GM12878 (cell line): ENCODE results near the gene CXXC5. TPM values are rescaled to one million over a fixed set of nuclear protein-coding genes. Genes with fewer than 3 reads are reported as not detected.

ENCODE experiments used
- ATAC-seq: fragments of 200-7000 bp; cut with Tn5 transposase; 3 replicates; pipeline ENCODE4 v1.9.1; 2020; ENCODE audit warnings: mild to moderate bottlenecking, moderate library complexity
- BruUV-seq: library from RNA; stranded (reverse); fragments of 400-500 nt; replicated peaks from 2 replicates; lab custom pipeline; 2021; lab: Mats Ljungman, UMichigan
- CTCF ChIA-PET: fragments of 300-600 bp; sonication (Branson Sonifier 250); formaldehyde crosslinking; extraction: SDS; loops from one replicate; lab custom pipeline; 2021; ENCODE audit warnings: inconsistent platforms; lab: Yijun Ruan, JAX
- POLR2A ChIA-PET: fragments of 350-600 bp; formaldehyde crosslinking; extraction: SDS; loops from one replicate; lab custom pipeline; 2021; ENCODE audit warnings: inconsistent platforms; lab: Charles Lee
- RAD21 ChIA-PET: fragments of 300-600 bp; sonication (Branson Sonifier 250); formaldehyde crosslinking; loops from one replicate; lab custom pipeline; 2023; ENCODE audit warnings: antibody characterized with exemption; ENCODE audit not compliant: unreplicated experiment; lab: Charles Lee
- SMC1A ChIA-PET: fragments of 300-600 bp; sonication (Branson Sonifier 250); formaldehyde crosslinking; loops from one replicate; lab custom pipeline; 2023; ENCODE audit not compliant: unreplicated experiment, uncharacterized antibody; lab: Charles Lee
- DNase-seq: peaks from one replicate; pipeline ENCODE4 v3.0.0-alpha.2; 2011; ENCODE audit warnings: low read depth, low spot score
- FAIRE-seq: peaks from 3 replicates; lab custom pipeline; 2011; peaks lifted over from hg19 to GRCh38; lab: Jason Lieb, UNC
- H2AFZ ChIP-seq: 2 replicates; pipeline ENCODE4 v1.6.0; 2011; ENCODE audit warnings: low read depth, low read length, control low read depth; ENCODE audit not compliant: control insufficient read depth
- H3K27ac ChIP-seq: 2 replicates; pipeline ENCODE4 v1.5.1; 2011; ENCODE audit warnings: control low read depth; ENCODE audit not compliant: control insufficient read depth, insufficient read depth
- H3K27me3 ChIP-seq, 2 experiments: replicated peaks in 1 of 2; 2 replicates each; pipeline versions ENCODE4 v1.6.0 to v1.6.1; 2011; ENCODE audit warnings: low read length in 1 of 2; ENCODE audit not compliant: control insufficient read depth in 2 of 2, insufficient read depth in 2 of 2
- H3K36me3 ChIP-seq, 2 experiments: 2 replicates each; pipeline ENCODE4 v1.5.1; 2011; ENCODE audit warnings: low read length in 1 of 2; ENCODE audit not compliant: control insufficient read depth in 2 of 2, insufficient read depth in 2 of 2
- H3K4me1 ChIP-seq: 2 replicates; pipeline ENCODE4 v1.6.1; 2011; ENCODE audit warnings: mild to moderate bottlenecking, low read length, moderate library complexity, mixed read lengths; ENCODE audit not compliant: control insufficient read depth, insufficient read depth
- H3K4me2 ChIP-seq: 2 replicates; pipeline ENCODE4 v1.6.0; 2011; ENCODE audit warnings: control low read depth; ENCODE audit not compliant: control insufficient read depth, insufficient read depth
- H3K4me3 ChIP-seq: fragments of 200-600 bp; sonication (generic); 2 replicates; pipeline ENCODE4 v1.5.1; 2016
- H3K79me2 ChIP-seq: 2 replicates; pipeline ENCODE4 v1.6.0; 2011; ENCODE audit warnings: low read length; ENCODE audit not compliant: control insufficient read depth, insufficient read depth
- H3K9ac ChIP-seq: 2 replicates; pipeline ENCODE4 v1.8.0; 2011; ENCODE audit warnings: low read length, control low read depth, mixed read lengths; ENCODE audit not compliant: control insufficient read depth, insufficient read depth
- H3K9me3 ChIP-seq: replicated peaks from 3 replicates; pipeline ENCODE4 v1.5.1; 2011; ENCODE audit warnings: mild to moderate bottlenecking, low read length; ENCODE audit not compliant: control insufficient read depth, insufficient read depth
- H4K20me1 ChIP-seq: 2 replicates; pipeline ENCODE4 v1.6.0; 2011; ENCODE audit not compliant: control insufficient read depth, insufficient read depth
- ATF2 ChIP-seq: IDR thresholded peaks from 2 replicates; pipeline ENCODE4 v1.6.1; 2012; ENCODE audit warnings: low read length, inconsistent platforms
- IKZF1 ChIP-seq: fragments of 450-650 bp; conservative IDR thresholded peaks from 2 replicates; pipeline ENCODE4 v1.6.1; 2017; ENCODE audit warnings: antibody characterized with exemption, mild to moderate bottlenecking
- JUNB ChIP-seq: IDR thresholded peaks from 2 replicates; pipeline ENCODE4 v1.6.1; 2016; ENCODE audit warnings: antibody characterized with exemption, mild to moderate bottlenecking
- LARP7 ChIP-seq: fragments of 450-650 bp; IDR thresholded peaks from 2 replicates; pipeline ENCODE4 v1.6.1; 2017; ENCODE audit warnings: mild to moderate bottlenecking
- MEF2A ChIP-seq: IDR thresholded peaks from 2 replicates; pipeline ENCODE4 v1.6.1; 2011; ENCODE audit warnings: low read depth, mild to moderate bottlenecking, low read length, moderate library complexity; ENCODE audit not compliant: insufficient read depth
- NFYB ChIP-seq: IDR thresholded peaks from 2 replicates; pipeline ENCODE4 v1.6.1; 2011; ENCODE audit warnings: low read depth, mild to moderate bottlenecking, low read length, improper control_type of control experiment, moderate library complexity; ENCODE audit not compliant: insufficient read depth
- POLR2AphosphoS2 ChIP-seq: IDR thresholded peaks from 2 replicates; pipeline ENCODE4 v1.6.1; 2011; ENCODE audit warnings: low read depth, mild to moderate bottlenecking, low read length, improper control_type of control experiment, moderate library complexity
- POLR2AphosphoS5 ChIP-seq: IDR thresholded peaks from 2 replicates; pipeline ENCODE4 v1.6.1; 2011; ENCODE audit warnings: mild to moderate bottlenecking, low read length, inconsistent platforms
- SREBF2 ChIP-seq: IDR thresholded peaks from 2 replicates; pipeline ENCODE4 v1.6.1; 2012; ENCODE audit warnings: mild to moderate bottlenecking, low read length
- TCF12 ChIP-seq: IDR thresholded peaks from 2 replicates; pipeline ENCODE4 v1.6.1; 2011; ENCODE audit warnings: low read depth, mild to moderate bottlenecking, low read length
- ZNF592 ChIP-seq: fragments of 450-650 bp; IDR thresholded peaks from 2 replicates; pipeline ENCODE4 v1.6.1; 2017; ENCODE audit warnings: mild to moderate bottlenecking, moderate library complexity
- ZSCAN29 ChIP-seq: fragments of 450-650 bp; IDR thresholded peaks from 2 replicates; pipeline ENCODE4 v1.6.1; 2017; ENCODE audit warnings: mild to moderate bottlenecking, moderate library complexity
- ZZZ3 ChIP-seq: IDR thresholded peaks from 2 replicates; pipeline ENCODE4 v1.6.1; 2011; ENCODE audit warnings: low read depth; ENCODE audit not compliant: control insufficient read depth, insufficient read length
- WGBS: methylation state at CpG from one replicate; pipeline ENCODE4 v1.1.6; 2016; ENCODE audit warnings: low lambda C conversion rate; ENCODE audit not compliant: insufficient replicate concordance, insufficient coverage; ENCODE audit errors: missing lambda C conversion rate; 5-methylcytosine and 5-hydroxymethylcytosine counted together
- in situ Hi-C: fragments of 300-500 bp; cut with MboI; formaldehyde crosslinking; loops from 9 replicates; pipeline ENCODE4 v1.14.3; 2018; ENCODE audit warnings: mixed read lengths
- intact Hi-C: fragments of 100-400 bp; cut with micrococcal nuclease; formaldehyde crosslinking; loops from one replicate; pipeline ENCODE4 v1.14.2; 2022; ENCODE audit not compliant: unreplicated experiment
- polyA plus RNA-seq, 11 experiments: library from polyadenylated mRNA; depleted of rRNA in 4 of 11; unstranded in 6 of 11; stranded (reverse) in 5 of 11; fragments of >200 nt; fragmentation: Nextera tagmentation in 4 of 11; fragmentation: Illumina TruSeq in 1 of 11; extraction: Ambion mirVana in 4 of 11; extraction: Trizol in 1 of 11; gene quantifications; 1 replicate in 1 of 11; 2 replicates in 10 of 11; pipeline versions ENCODE4 v1.2.1 to v1.2.3, GENCODE V29; 2011 to 2016; ENCODE audit warnings: inconsistent platforms in 2 of 11, missing spikeins in 2 of 11, low read depth in 1 of 11
- total RNA-seq, 4 experiments: library from RNA; depleted of rRNA in 3 of 4; stranded (reverse); fragments of >200 nt in 3 of 4; fragmentation: Illumina TruSeq in 1 of 4; extraction: Trizol in 1 of 4; gene quantifications; 2 replicates each; pipeline versions ENCODE4 v1.2.1 to v1.2.3, GENCODE V29; 2013 to 2021
- TF ChIP-seq, protein P1 (sequence below), 3 experiments: IDR thresholded peaks in 2 of 3; conservative IDR thresholded peaks in 1 of 3; 2 replicates each; pipeline ENCODE4 v1.5.1; 2011; ENCODE audit warnings: low read depth in 3 of 3, low read length in 3 of 3, mild to moderate bottlenecking in 3 of 3, control low read depth in 2 of 3, moderate library complexity in 2 of 3, inconsistent platforms in 1 of 3, mixed read lengths in 1 of 3; ENCODE audit not compliant: control insufficient read depth in 2 of 3, insufficient read depth in 1 of 3; ENCODE audit errors: extremely low read depth in 1 of 3

Gene CXXC5
- total and polyA plus RNA-seq, 10 of the 15 experiments (the other 5 are each of a cell fraction or from before 2014, with no cell fraction given): 1.8 to 90.8 (median 40.7) TPM

- FAIRE-seq: no peak
- Histone ChIP-seq H3K36me3 (peaks cover 2 to 4% of the 10 kb centered on the region in 2 experiments; a peak in 3 of 4 replicates), H3K4me3 (no peak overlapping the region), H3K4me1 (peaks cover 12% of the 10 kb centered on the region), H3K79me2 (no peaks in the 10 kb centered on the region), H3K9ac (no peak overlapping the region), H3K27ac (no peak overlapping the region), H3K27me3 (no peaks in the 10 kb centered on the region), H3K4me2 (no peak overlapping the region), H4K20me1 (no peaks in the 10 kb centered on the region), H3K9me3 (no peaks in the 10 kb centered on the region), H2AFZ (no peak overlapping the region)
- 61% methylated on average over 15 of the region's 16 CpGs for WGBS
- ChIA-PET RAD21 (interaction anchor here (0.9 to 9.2 kb wide), 26 partner anchors 11 to 266 kb away, joined by 3 to 241 read pairs (median 6); partner anchors contain the start of gene CXXC5), SMC1A (interaction anchor here (1.0 to 7.7 kb wide), 21 partner anchors 12 to 268 kb away, joined by 3 to 212 read pairs (median 6); partner anchors contain the start of gene CXXC5), CTCF (interaction anchor here (0.5 to 10.5 kb wide), 33 partner anchors 10 to 439 kb away, joined by 3 to 335 read pairs (median 4); partner anchors contain the start of gene CXXC5), POLR2A (interaction anchor here (0.8 to 4.1 kb wide), 7 partner anchors 18 to 64 kb away, joined by 3 to 44 read pairs (median 5); no protein-coding TSS in a partner anchor)
- intact Hi-C loops (loop anchor here (1.0 to 5.0 kb wide), 3 partner anchors 37 to 75 kb away; no protein-coding TSS in a partner anchor), in situ Hi-C loops (loop anchor here (5.0 kb wide), 1 partner anchor 57 kb away; no protein-coding TSS in a partner anchor)
- no peak for DNase-seq
- ATAC-seq: peak; percentile 69
- no TSS peak for BruUV-seq
- TF ChIP-seq, protein P1, sequence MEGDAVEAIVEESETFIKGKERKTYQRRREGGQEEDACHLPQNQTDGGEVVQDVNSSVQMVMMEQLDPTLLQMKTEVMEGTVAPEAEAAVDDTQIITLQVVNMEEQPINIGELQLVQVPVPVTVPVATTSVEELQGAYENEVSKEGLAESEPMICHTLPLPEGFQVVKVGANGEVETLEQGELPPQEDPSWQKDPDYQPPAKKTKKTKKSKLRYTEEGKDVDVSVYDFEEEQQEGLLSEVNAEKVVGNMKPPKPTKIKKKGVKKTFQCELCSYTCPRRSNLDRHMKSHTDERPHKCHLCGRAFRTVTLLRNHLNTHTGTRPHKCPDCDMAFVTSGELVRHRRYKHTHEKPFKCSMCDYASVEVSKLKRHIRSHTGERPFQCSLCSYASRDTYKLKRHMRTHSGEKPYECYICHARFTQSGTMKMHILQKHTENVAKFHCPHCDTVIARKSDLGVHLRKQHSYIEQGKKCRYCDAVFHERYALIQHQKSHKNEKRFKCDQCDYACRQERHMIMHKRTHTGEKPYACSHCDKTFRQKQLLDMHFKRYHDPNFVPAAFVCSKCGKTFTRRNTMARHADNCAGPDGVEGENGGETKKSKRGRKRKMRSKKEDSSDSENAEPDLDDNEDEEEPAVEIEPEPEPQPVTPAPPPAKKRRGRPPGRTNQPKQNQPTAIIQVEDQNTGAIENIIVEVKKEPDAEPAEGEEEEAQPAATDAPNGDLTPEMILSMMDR (IDR thresholded peaks at IDR 0.05 in 2 of 3, conservative IDR thresholded peaks at IDR 0.05 in 1 of 3; ENCODE audit: control insufficient read depth in 2 of 3, extremely low read depth in 1 of 3, insufficient read depth in 1 of 3, low read depth in 3 of 3, low read length in 3 of 3): peak in 1 of 3 experiments; percentile 25; a peak in 1 of 6 replicates
- 0 out of 2 replicates have a peak, but pooled peaks have one; percentile 19 for TF ChIP-seq POLR2AphosphoS2
- no peak for TF ChIP-seq SREBF2
- TF ChIP-seq ZZZ3: no peak
- no peak for TF ChIP-seq JUNB
- TF ChIP-seq POLR2AphosphoS5: no peak
- no peak for TF ChIP-seq LARP7
- TF ChIP-seq ZNF592: no peak
- TF ChIP-seq NFYB: no peak
- 0 out of 2 replicates have a peak, but pooled peaks have one; percentile 20 for TF ChIP-seq IKZF1
- no peak for TF ChIP-seq ZSCAN29
- TF ChIP-seq TCF12: no peak
- TF ChIP-seq ATF2: no peak
- no peak for TF ChIP-seq MEF2A
These were observed 41.5 kb downstream of the CXXC5 start for GRCh38 chr5:139689631-139690063.
